Neutrophil (primary cell): ENCODE data around the gene SPRY1.

ENCODE experiments used
- H3K27ac ChIP-seq: fragments of 200-600 bp; sonication (generic); 2 replicates; pipeline ENCODE4 v1.5.1; 2016; ENCODE audit warnings: mild to moderate bottlenecking, moderate library complexity
- H3K27me3 ChIP-seq: fragments of 200-600 bp; sonication (generic); 2 replicates; pipeline ENCODE4 v1.6.0; 2016; ENCODE audit warnings: mild to moderate bottlenecking
- H3K36me3 ChIP-seq: fragments of 200-600 bp; sonication (generic); 2 replicates; pipeline ENCODE4 v1.5.1; 2017
- H3K4me1 ChIP-seq, 2 experiments: fragments of 200-600 bp in 1 of 2; sonication (generic) in 1 of 2; 1 replicate in 1 of 2; 2 replicates in 1 of 2; pipeline versions ENCODE4 v1.5.1 to v1.6.1; 2013 to 2016; ENCODE audit warnings: low read depth in 1 of 2, low read length in 1 of 2, mild to moderate bottlenecking in 1 of 2, moderate library complexity in 1 of 2; ENCODE audit not compliant: control insufficient read depth in 1 of 2, insufficient read depth in 1 of 2
- H3K4me3 ChIP-seq, 2 experiments: fragments of 200-600 bp in 1 of 2; sonication (generic) in 1 of 2; 1 replicate in 1 of 2; 2 replicates in 1 of 2; pipeline ENCODE4 v1.5.1; 2013 to 2016; ENCODE audit warnings: low read depth in 1 of 2, low read length in 1 of 2, mild to moderate bottlenecking in 1 of 2, moderate library complexity in 1 of 2
- H3K9me3 ChIP-seq: fragments of 200-600 bp; sonication (generic); 2 replicates; pipeline ENCODE4 v1.5.1; 2016
- TF ChIP-seq, protein P1 (sequence below): fragments of 200-600 bp; sonication (generic); IDR thresholded peaks from 2 replicates; pipeline ENCODE4 v1.5.1; 2016; ENCODE audit warnings: antibody characterized with exemption

Gene SPRY1

DNA sequence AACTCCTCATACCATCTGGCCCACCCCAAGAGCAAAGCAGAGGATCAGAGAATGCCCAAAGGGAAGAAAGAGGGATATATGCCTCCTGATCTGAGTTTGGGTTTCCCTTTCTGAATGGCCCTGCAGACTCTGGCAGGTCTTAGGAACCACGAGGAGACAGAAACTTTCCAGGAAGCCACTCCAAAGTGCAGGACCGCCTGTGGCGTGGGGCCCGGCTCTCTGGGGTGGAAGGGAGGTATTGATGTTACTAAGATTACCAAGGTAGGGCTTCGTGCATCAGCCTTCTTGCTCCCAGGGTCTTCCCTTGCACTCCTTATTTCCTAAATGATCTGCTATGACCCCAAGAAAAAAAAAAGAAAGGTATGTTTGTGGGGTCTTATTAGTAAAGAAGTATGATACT, 41.9 kb upstream of the SPRY1 start:
- Histone ChIP-seq H3K27me3 (no peaks in the 10 kb centered on the region), H3K36me3 (no peaks in the 10 kb centered on the region), H3K9me3 (no peaks in the 10 kb centered on the region), H3K4me3 (no peak overlapping the region), H3K27ac (no peak overlapping the region), H3K4me1 (peaks cover 0 to 2% of the 10 kb centered on the region in 2 experiments)
- TF ChIP-seq, protein P1, sequence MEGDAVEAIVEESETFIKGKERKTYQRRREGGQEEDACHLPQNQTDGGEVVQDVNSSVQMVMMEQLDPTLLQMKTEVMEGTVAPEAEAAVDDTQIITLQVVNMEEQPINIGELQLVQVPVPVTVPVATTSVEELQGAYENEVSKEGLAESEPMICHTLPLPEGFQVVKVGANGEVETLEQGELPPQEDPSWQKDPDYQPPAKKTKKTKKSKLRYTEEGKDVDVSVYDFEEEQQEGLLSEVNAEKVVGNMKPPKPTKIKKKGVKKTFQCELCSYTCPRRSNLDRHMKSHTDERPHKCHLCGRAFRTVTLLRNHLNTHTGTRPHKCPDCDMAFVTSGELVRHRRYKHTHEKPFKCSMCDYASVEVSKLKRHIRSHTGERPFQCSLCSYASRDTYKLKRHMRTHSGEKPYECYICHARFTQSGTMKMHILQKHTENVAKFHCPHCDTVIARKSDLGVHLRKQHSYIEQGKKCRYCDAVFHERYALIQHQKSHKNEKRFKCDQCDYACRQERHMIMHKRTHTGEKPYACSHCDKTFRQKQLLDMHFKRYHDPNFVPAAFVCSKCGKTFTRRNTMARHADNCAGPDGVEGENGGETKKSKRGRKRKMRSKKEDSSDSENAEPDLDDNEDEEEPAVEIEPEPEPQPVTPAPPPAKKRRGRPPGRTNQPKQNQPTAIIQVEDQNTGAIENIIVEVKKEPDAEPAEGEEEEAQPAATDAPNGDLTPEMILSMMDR = no peak

DNA sequence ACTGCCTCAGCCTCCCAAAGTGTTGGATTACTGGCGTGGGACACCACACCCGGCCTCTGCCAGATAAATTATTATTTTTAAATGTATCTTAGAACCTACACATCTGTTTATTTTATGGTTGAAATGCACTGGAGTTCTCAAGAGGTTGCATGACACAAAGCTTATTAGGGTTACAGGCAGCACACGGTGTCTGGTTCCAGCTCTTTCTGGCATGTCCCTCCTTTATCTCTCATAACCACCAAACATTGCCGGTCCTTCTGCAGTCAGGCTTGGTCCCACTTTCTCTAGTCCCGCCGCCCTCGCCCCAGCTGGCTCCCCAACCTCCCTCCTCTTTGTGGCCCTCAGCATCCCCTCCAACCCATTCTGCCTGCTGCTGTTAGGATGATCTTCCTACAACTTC, 39.7 kb upstream of the SPRY1 start:
- H3K9me3 ChIP-seq = no peaks in the 10 kb centered on the region

DNA sequence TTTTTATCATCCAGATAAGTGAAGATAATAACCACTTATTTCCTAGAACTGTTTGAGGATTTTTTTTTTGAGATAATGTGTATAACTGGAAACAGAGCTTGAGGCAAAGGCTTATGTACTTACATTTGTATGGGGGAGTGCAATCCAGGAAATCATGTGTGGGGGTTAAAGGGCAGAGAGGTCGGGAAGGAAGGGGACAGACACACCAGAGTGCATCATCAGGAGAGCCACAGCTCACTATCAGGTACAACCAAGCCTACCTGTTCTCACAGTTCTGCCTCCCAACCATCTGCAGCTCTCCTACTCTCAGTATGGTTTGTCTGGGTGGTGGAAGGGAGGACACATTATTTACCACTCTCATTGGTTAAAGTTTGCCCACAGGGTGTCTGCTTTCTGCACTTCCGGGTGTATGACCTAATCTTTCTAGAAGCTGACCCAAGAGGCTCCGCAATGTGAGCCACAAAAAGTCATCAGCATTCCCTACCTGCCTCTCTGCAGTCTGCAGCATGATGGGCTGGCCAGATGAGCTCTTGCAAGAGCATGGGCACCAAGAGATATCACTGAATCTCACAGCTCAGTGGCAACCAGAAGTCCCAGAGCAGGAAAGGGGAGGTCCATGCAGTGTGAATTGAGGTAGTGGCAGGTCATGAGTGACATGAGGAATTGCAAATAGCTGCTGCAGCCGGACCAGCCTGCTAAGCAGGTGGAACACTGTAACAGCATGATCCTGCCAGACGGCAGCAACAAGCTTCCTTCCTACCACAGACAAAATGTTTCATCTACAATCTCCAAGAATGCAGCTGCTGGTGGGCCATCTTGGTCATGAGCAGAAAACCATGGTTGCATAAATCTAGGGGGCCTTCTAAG, 36.9 kb upstream of the SPRY1 start:
- Histone ChIP-seq H3K27ac (no peak overlapping the region), H3K36me3 (no peaks in the 10 kb centered on the region), H3K4me1 (peaks cover 0 to 7% of the 10 kb centered on the region in 2 experiments), H3K27me3 (no peaks in the 10 kb centered on the region), H3K9me3 (no peaks in the 10 kb centered on the region), H3K4me3 (no peak overlapping the region)
- TF ChIP-seq, protein P1 = no peak

More for the DNA sequence above, 39.7 kb upstream of the SPRY1 start:
- H3K4me3 ChIP-seq = no peak overlapping the region
- H3K27ac ChIP-seq = no peak overlapping the region
- TF ChIP-seq, protein P1 = no peak
- H3K4me1 ChIP-seq = peaks cover 0 to 7% of the 10 kb centered on the region in 2 experiments
- no peaks in the 10 kb centered on the region for H3K36me3 ChIP-seq
- H3K27me3 ChIP-seq = no peaks in the 10 kb centered on the region

DNA sequence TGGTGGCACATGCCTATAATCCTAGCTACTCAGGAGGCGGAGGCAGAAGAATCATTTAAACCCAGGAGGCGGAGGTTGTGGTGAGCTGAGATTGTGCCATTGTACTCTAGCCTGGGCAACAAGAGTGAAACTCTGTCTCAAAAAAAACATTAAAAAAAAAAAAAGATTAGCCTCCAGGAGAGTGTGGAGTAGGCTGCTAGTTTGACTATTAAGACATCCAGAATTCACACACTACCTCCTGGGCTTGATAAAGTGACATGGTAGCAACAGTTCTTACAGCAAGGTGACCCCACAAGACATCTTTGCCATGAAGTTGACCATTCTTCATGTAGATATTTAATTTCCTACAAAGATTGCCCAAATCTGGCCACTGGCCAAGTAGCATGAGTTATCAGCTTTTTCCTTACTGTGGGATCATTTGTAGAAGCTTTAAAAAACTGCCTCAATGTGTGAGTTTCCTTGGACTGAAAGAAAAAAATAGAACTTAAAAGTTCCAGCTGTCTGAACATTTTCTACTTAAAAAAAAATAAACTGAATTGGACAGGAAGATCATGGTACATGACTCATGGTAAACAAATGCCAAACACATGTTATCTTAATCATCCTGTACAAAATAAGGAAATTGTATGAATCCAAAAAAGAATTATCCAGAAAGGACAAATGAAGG, 35.3 kb upstream of the SPRY1 start:
- Histone ChIP-seq H3K27me3 (no peaks in the 10 kb centered on the region), H3K36me3 (no peaks in the 10 kb centered on the region), H3K9me3 (no peaks in the 10 kb centered on the region), H3K4me1 (peaks cover 0 to 7% of the 10 kb centered on the region in 2 experiments), H3K4me3 (no peak overlapping the region), H3K27ac (no peak overlapping the region)
- TF ChIP-seq, protein P1 = no peak

DNA sequence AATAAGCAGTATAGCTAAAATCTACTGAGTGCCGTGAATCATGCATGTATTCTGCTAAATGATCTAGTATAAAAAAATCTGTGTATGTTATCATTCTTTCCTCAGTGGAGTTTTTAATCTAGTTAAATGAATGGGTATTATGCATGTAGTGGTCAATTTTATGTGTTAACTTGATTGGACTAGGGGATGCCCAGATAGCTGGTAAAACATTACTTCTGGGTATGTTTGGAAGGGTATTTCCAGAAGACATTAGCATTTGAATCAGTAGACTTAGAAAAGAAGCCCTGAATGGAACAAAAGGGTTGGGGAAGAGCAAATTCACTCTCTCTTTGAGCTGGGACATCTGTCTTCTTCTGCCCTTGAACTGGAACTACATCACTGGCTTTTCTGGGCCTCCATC, 34.5 kb upstream of the SPRY1 start:
- no peaks in the 10 kb centered on the region for H3K9me3 ChIP-seq
- no peaks in the 10 kb centered on the region for H3K27me3 ChIP-seq
- H3K27ac ChIP-seq = no peak overlapping the region
- TF ChIP-seq, protein P1 = no peak
- H3K4me3 ChIP-seq = no peak overlapping the region
- H3K36me3 ChIP-seq = no peaks in the 10 kb centered on the region
- H3K4me1 ChIP-seq = peaks cover 0 to 7% of the 10 kb centered on the region in 2 experiments
